ELR (cell line): Measurements from ENCODE around the gene IMPACT.
A peak's percentile ranks its signal among the peaks of the same experiment; 100 is the strongest.

ENCODE experiments used
- DNase-seq: peaks from one replicate; pipeline ENCODE4 v3.0.0-alpha.2; 2015; ENCODE audit warnings: low read depth

Gene IMPACT, protein sequence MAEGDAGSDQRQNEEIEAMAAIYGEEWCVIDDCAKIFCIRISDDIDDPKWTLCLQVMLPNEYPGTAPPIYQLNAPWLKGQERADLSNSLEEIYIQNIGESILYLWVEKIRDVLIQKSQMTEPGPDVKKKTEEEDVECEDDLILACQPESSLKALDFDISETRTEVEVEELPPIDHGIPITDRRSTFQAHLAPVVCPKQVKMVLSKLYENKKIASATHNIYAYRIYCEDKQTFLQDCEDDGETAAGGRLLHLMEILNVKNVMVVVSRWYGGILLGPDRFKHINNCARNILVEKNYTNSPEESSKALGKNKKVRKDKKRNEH

DNA sequence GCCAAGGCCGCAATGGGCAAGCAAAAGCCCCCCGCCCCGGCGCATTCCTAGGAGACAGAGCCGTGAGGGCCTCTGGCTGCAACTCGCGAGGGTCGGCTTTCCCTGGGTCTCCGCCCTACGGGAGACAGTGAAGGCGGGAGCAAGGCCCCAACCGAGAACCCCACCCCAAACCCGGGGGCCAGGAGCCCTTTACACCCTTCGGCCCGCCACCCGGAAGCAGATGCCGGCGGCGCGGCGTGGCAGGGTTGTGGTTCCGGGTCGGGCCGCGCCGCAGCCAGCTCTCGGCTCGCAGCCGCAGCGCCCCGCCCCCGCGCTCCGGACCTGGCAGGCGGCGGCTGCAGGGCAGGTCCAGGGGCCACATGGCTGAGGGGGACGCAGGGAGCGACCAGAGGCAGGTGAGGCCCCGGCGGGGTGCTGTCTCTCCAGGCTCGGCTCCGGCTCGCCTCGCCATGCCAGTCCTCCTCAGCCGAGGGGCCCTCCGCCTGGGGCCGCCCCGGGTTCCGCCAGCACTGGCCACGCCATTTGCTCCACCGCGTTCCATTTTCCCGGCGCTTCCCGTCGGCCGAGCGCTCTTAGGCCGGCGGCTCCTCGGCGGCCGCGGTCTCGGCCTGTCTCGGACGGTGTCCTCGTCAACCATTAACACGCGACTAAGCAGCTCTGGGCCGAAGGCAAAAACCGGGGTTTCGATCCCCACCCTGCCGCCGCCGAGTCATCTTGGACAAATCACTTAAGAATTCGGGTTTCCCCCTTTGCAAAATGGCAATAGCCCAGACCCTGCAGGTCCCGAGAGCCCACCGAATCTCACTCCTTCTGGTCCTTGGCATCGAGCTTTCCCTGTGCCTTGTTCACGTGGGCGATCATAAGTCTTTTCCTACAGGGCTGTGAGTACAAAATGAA is at the start of gene IMPACT:
Gene IMPACT (plus strand): TSS at position 273 of the 897 bp plus-strand sequence. CDS start 87 bp downstream, at position 360.
- DNase-seq, result peak; percentile 86

DNA sequence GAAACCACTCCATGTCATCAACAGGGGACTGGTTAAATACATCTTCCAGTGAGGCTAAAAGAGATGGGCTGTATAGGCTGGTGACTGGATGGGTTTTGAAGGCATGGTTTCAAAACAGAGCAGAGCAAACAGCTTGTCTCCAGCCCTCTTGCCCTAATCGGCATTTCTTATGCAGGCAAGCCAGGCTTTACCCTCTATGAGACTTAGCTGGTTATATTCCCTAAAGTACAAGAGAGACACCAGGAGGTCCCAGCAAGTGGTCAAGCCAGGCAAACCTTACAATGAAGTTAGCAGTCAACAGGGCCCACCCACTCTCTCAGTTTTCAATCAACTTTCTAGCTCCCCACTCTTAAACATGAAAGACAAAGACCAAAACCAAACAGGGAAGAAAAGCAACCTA is 47.9 kb upstream of the IMPACT start:
- no peak for DNase-seq

DNA sequence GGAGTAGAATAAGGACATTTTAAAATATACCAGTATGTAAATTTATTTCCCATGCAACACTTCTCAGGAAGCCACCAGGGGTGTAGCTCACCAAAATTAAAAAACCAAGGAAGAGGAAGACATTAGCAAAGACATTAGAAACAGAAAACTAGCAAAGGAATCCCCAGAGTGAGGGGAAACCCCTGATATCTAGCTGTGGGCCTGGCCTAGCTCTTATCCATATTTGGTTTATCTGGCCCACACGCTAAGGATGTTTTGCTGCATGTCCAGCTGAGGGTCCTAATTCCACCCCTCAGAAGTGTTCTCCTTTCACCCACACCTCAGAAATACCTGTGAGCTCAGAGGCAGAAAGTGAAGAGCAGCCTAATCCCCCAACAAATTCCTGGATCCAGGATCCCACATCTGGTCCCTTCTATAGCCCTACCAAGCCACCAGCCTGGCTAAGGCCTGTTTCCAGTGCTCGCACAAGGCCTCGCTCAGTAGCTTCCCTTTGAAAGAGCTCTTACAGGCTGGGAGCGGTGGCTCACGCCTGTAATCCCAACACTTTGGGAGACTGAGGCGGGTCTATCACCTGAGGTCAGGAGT is 46.2 kb upstream of the IMPACT start:
- no peak for DNase-seq

DNA sequence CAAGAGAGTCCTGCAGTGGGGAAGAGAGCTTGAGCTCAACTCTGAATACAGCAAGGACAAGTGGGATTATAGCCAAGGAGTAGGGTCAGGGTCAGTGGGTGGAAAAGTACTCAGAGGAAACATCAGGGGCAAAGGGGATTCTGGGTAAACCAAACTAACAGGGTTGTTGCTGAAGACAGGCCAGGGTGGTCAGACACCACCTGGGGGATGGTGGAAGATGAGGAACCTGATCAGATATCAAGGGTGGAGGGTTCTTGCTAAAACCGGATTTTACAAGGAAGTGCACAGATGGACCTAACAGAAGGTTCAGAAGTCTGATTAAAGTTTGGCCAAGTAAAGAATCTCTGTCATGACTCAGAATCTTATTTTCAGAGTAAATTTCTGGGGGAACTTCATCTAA is 45.3 kb upstream of the IMPACT start:
- DNase-seq, result no peak

DNA sequence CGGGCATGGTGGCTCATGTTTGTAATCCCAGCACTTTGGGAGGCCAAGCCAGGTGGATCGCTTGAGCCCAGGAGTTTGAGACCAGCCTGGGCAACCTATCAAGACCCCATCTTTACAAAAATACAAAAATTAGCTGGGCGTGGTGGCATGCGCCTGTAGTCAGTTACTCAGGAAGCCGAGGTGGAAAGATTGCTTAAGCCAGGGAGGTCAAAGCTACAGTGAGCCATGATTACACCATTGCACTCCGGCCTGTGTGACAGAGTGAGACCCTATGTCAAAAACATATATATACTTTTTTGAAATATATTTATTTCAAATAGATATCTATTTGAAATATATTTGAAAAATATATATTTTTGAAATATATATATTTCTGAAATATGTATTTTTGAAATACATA is 39.8 kb upstream of the IMPACT start:
- DNase-seq, result no peak

DNA sequence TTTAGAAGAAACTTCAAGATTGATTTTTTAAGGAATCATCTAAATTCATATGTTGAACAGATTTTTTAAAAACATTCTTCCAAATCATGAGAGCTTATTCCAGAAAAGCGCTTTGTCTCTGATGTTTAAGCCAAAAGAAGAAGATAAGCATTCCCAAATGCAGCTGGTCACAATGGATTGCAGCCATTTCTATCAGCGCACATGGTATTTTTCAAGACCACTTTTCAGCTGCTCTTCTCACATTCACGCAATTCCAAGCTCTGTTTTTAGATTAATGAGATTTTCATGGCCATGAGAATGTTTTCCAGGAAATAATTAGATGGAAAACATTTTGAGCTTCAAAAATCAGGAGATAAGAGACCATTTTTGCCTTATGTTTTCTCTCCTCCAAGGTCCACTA is 37.5 kb upstream of the IMPACT start:
- no peak for DNase-seq

DNA sequence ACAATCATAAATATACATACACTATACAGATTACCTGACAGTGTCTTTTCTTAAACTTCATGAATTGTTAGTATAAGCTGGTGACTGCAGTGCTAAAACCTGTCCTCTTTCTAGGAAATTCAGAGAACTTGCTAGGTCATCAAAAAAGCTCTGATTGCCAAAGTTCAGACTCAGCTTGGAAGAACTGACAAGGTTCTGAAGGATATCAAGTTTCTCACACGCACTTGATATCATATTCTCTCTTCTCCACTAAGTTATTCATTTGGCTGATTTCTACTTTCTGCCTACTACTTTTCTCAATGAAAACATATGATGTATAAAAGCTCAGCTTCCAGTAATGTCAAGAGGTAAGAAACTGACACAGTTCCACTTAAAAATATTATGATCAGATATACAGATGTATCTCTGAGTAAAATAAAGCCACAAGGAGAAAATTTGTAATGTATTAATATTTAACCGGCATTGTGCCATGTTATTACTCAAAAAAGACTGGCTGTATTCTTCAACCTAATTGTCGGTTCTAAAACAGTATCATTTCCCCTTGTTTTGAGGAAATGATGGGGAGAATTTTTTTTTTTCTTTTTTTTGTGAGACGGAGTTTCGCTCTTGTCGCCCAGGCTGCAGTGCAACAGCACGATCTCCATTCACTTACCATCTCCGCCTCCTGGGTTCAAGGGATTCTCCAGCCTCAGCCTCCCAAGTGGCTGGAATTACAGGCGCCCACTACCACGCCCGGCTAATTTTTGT is 31.2 kb upstream of the IMPACT start:
- DNase-seq, result peak; percentile 5

DNA sequence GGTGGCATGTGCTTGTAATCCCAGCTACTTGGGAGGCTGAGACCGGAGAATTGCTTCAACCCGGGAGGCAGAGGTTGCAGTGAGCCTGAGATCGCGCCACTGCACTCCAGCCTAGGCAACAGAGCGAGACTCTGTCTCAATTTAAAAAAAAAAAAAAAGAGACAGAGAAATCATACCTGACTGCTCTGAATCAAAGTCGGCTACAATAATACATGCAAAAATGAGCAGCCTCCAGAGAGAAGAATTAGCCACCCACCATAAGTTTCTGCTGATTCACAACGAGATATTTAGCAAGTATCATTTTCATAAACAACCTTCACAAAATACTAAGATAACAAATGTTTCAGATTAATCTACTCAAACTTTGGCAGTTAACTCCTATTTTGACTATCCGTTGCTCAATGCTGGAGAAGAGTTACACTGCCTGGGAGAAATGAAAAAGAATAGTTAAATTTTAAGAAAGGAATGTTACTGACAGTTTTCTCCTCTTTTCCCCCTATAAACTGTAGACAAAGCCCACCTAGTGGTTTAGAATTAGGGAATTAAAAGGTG is 30.3 kb upstream of the IMPACT start:
- peak; percentile 5 for DNase-seq

DNA sequence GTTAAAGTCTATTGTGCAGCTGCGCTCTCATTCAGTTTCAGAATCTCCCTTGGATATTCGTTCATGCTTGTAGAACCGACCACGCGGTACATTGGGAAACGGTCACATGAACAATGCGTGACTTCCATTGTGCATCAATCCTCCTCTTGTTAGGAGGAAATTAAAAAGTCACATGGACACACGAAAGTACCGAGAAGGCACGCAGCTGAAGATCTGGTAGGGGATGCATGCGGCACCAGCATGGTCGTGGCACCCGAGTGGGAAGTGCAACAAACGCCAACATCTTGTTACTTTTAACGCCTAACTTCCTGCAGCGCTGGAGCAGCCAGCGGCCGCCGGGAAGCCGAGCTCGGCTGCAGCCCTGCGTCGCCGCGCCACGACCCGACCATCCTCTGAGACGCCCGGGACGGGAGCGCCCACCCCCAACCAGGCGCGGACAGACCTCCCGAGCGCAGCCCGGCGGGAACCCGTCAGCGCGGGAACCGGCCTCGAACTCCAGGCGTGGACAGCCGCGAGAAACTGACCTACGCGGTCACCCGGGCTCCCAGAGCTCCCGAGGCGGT is 29.3 kb upstream of the IMPACT start:
- peak; percentile 74 for DNase-seq

DNA sequence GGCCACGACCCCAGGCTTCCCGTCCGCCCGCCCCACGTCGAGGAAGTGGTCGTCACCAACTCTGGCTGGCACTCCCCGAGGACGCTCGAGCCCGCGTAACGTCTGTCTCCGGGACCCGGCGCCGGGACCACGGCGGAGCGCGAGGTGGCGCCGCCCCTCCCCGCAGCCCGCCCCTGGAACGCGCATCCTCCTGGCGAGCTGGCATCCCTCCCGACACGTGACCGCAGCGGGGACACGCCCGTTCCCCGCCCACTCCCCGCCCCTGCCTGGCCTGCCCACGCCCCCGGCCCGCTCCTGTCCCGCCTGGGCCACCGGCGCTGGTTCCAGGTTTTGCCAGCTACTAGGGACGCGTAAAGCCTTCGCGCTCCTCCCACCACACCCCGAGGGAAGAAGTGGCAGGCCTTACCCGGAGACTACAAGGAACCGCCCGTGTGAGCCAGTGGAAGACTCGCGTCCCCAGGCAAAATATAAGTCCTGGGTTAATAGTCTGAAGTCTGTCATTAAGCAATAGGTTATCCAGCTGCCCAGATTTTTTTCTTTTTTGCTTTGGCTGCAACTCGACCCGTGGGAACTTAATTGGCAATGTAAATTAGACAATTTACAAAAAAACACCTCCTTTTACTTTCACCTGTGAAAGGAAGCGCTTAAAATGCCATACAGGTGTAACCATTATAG is 28.6 kb upstream of the IMPACT start, which contains the start of gene OSBPL1A:
Gene OSBPL1A (minus strand): TSS at position 131 of the 675 bp plus-strand sequence. CDS start 20,291 bp downstream, outside the sequence.
- DNase-seq, result peak; percentile 94

DNA sequence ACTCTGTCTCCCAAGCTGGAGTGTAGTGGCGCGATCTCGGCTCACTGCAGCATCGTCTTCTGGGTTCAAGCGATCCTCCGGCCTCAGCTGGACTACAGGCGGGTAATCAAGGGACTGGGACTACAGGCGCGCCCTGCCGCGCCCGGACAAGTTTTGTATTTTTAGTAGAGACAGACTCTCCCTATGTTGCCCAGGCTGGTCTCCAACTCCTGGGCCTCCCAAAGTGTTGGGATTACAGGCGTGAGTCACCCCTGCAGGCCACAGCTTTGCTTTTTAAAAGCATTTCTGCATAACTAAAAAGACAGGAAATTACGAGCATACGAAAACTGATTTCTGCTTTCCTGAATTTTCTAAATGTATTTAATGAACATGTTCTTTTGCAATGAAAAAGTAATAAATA is 27.9 kb upstream of the IMPACT start:
- peak; percentile 64 for DNase-seq

DNA sequence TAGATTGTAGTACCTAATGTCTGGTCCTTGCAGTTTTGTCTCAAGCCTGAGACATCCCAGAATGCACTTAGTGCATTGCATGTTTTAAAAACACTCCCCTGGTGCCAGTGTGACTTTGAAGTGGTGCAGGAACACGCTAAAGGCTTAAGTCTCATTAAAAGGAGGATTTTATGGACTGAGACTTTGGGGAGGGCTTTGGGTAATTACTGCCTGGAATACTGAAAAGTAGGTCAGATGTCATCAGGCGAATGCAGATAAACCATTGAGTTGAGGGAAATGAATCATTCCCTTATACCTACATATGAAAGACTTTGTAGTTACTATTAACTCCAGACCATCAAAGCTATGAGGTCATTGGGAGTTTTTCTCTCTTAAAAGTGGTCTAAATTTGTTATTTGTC is 25.9 kb upstream of the IMPACT start:
- DNase-seq, result peak; percentile 18

DNA sequence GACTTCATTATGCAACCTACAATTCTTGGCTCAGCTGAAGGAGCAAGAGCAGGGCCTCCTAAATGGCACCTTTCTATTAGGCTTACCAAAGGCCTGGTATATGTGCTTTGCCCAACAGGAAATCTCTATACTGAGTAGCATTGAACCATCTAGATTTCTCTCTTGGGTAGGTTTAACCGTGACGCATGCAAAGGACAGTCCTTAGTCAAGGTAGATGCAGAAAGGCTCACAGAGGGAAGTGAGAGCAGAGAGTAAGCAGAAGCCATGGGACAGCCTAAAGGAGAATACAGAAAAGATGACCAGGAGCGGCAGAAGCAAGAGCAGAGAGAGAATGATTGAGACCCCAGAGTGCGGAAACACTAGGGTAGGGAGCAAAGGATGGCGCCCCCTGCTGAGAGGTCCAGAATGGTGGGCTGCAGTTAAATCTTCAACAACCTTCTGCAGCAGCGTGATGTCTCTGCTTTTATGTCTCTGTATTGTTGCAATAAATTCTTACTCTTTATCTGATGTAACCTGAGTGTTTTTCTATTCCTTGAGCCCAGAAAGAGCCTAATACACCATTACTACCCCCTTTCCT is 24.2 kb upstream of the IMPACT start:
- no peak for DNase-seq

DNA sequence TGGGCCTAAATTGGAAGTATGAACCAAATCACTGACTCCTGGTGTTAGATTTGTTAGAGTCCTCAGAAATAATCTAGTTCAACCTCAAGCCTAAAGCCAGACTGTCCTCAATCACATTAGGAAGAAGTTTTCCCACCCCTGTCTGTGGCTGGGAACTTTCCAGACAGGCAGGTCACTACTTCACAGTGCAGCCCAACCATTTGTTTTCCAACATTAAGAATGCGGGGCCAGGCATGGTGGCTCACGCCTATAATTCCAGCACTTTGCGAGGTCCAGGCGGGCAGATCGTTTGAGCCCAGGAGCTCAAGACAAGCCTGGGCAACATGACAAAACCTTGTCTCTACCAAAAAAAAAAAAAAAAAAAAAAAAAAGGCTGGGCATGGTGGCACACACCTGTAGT is 23.4 kb upstream of the IMPACT start:
- DNase-seq, result no peak

DNA sequence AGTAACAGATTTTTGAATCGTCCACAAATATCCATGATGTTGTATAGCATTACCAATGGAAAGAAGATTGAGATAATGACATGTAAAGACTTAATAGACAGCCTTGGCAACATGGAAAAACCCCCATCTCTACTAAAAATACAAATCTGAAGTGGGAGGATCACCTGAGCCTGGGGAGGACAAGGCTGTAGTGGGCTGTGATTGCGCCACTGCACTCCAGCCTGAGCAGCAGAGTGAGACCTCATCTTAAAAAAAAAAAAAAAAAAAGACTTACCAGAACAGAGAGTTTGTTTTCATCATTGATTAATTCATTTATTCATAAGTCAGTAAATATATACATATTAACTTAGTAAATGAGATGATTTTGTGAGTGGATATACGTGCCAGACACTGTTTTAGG is 21.9 kb upstream of the IMPACT start:
- no peak for DNase-seq

DNA sequence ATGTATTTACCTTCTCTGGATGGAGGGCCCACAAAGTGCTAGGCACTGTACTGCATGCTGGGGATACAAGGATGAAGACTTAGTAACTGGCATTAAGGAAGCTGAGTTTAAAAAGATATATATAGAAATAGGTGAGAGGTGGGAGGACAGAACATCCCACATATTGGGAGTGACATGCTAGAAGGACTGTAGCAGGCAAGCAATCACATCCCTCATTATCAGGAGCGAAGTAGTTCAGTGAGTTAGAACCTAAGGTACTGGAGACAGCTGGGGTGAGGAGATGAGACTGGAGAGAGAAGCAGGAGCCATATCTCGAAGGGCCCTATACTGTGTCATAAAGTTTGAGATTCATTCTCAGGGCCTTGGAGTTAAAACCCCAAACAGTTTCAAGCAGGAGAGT is 18.0 kb upstream of the IMPACT start:
- DNase-seq, result no peak

DNA sequence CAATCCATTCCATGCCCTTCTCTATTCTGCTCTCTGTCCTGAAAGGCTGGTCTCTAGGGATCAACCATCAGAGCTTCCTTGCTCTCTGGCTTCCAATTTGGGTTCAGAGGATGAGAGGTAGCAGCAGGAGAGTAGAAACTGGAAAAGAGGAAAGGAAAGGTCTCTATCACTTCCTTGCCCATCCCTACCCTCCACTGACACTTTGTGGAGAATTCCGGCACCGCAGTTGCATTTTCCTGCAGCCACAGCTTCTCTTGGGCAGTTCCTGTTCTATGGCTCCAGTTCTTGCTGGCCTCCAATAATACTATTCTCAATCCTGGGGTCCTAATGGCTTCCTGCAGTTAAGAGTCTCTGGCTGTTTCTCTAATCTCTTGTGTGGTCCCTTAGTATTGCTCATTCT is 13.3 kb upstream of the IMPACT start:
- peak; percentile 25 for DNase-seq

DNA sequence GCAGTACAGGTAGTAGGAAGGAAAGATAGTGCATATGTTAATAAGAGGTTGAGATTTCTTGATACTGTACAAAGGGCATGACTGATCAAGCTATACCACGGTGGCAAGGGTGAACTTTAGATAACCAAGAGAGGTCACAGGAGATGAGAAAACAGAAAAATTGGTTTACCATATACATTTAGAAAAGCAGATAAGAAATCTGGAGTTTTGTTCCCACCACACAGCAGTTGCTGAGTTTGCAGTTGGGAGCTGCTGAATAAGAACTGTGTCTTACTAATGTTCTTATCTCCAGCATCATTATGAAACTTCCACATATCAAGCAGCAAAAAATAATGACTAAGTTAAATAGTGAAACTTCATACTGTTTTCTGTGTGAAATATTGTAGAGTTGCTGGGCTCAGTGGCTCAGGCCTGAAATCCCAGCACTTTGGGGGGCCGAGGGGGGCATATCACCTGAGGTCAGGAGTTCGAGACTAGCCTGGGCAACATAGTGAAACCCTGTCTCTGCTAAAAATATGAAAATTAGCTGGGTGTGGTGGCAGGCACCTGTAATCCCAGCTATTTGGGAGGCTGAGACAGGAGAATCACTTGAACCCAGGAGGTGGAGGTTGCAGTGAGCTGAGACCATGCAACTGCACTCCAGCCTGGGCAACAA is 12.0 kb upstream of the IMPACT start:
- DNase-seq, result no peak

DNA sequence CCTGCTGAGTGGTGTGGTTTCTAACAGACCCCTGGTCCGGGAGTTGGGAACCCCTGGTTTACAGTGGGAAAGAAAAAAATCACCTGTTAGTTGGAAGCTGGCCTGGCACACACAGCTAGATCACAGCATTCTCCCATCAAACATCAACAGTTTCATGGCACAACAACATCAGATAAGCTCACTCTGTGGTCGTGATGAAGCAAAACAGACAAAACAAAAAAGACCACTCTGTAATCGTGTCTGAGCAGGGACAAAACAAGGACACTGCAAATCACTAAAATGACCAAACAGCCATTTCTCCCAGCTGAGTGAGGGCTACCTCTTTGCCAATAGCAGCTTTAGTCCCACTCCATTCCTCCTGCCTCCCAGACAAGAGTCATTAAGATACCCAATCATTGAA is 9.0 kb upstream of the IMPACT start:
- no peak for DNase-seq

DNA sequence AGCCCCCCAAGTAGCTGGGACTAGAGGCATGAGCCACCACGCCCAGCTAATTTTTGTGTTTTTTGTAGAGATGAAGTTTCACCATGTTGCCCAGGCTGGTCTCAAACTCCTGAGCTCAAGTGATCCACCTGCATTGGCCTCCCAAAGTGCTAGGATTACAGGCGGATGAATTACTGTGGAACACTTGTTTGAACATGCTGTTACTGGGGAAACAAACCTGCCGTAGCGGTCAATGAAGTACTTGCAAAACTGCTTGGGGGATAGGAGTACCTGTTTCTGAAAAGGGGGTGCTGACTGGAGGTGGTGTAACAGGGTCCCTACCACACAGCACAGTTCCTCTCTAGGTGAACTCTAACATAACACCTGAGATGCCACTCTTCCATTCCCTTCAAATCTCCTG is 5.9 kb upstream of the IMPACT start:
- DNase-seq, result no peak
